Trophoblast cell (in vitro differentiated cells and primary cell): Measurements from ENCODE around the gene ADAM15.

Source experiments
- DNase-seq, 2 donors: peaks; one replicate each; pipeline ENCODE4 v3.0.0-alpha.2; 2016
- H2AFZ ChIP-seq: 2 replicates; pipeline ENCODE4 v1.6.1; 2013; ENCODE audit warnings: low read length, moderate library complexity, mild to moderate bottlenecking; ENCODE audit not compliant: insufficient read depth, poor library complexity
- H2AK5ac ChIP-seq: 2 replicates; pipeline ENCODE4 v1.6.1; 2013; ENCODE audit warnings: mild to moderate bottlenecking, low read length
- H2BK120ac ChIP-seq: 2 replicates; pipeline ENCODE4 v1.6.1; 2013; ENCODE audit warnings: low read length, mild to moderate bottlenecking, moderate library complexity; ENCODE audit not compliant: insufficient read depth, poor library complexity
- H2BK12ac ChIP-seq: 2 replicates; pipeline ENCODE4 v1.6.1; 2013; ENCODE audit warnings: mild to moderate bottlenecking, low read length, moderate library complexity
- H2BK5ac ChIP-seq: 2 replicates; pipeline ENCODE4 v1.6.1; 2013; ENCODE audit warnings: low read length, low read depth, moderate library complexity, mild to moderate bottlenecking; ENCODE audit not compliant: poor library complexity
- H3K14ac ChIP-seq: 2 replicates; pipeline ENCODE4 v1.6.1; 2013; ENCODE audit warnings: mild to moderate bottlenecking, low read length
- H3K18ac ChIP-seq: 2 replicates; pipeline ENCODE4 v1.6.1; 2013; ENCODE audit warnings: mild to moderate bottlenecking, low read length
- H3K23ac ChIP-seq: 2 replicates; pipeline ENCODE4 v1.6.1; 2013; ENCODE audit warnings: low read length
- H3K27ac ChIP-seq: 2 replicates; pipeline ENCODE4 v1.5.1; 2013; ENCODE audit warnings: low read depth, mild to moderate bottlenecking, inconsistent platforms, low read length, moderate library complexity
- H3K27me3 ChIP-seq: 2 replicates; pipeline ENCODE4 v1.6.1; 2013; ENCODE audit warnings: inconsistent platforms, mild to moderate bottlenecking, low read length, moderate library complexity; ENCODE audit not compliant: insufficient read depth
- H3K36me3 ChIP-seq, 2 experiments: 1 replicate in 1 of 2; 2 replicates in 1 of 2; pipeline ENCODE4 v1.6.1; 2013; ENCODE audit warnings: low read length in 2 of 2, mild to moderate bottlenecking in 2 of 2, moderate library complexity in 1 of 2; ENCODE audit not compliant: insufficient read depth in 2 of 2, control insufficient read depth in 1 of 2
- H3K4ac ChIP-seq: 2 replicates; pipeline ENCODE4 v1.6.1; 2013; ENCODE audit warnings: low read depth, mild to moderate bottlenecking, low read length, moderate library complexity
- H3K4me1 ChIP-seq, 2 experiments: 1 replicate in 1 of 2; 2 replicates in 1 of 2; pipeline ENCODE4 v1.6.1; 2013; ENCODE audit warnings: low read length in 2 of 2, mild to moderate bottlenecking in 2 of 2, moderate library complexity in 1 of 2; ENCODE audit not compliant: insufficient read depth in 2 of 2, control insufficient read depth in 1 of 2
- H3K4me2 ChIP-seq: 2 replicates; pipeline ENCODE4 v1.6.1; 2013; ENCODE audit warnings: inconsistent platforms, mild to moderate bottlenecking, low read length, moderate library complexity
- H3K4me3 ChIP-seq: 2 replicates; pipeline ENCODE4 v1.5.1; 2013; ENCODE audit warnings: mild to moderate bottlenecking, low read depth, low read length, inconsistent platforms
- H3K79me1 ChIP-seq: one replicate; pipeline ENCODE4 v1.6.1; 2013; ENCODE audit warnings: low read length
- H3K79me2 ChIP-seq: 2 replicates; pipeline ENCODE4 v1.6.1; 2013; ENCODE audit warnings: low read length, mild to moderate bottlenecking; ENCODE audit not compliant: control insufficient read depth, insufficient read depth, poor library complexity
- H3K9ac ChIP-seq: 2 replicates; pipeline ENCODE4 v1.6.1; 2013; ENCODE audit warnings: mild to moderate bottlenecking, low read length
- H3K9me3 ChIP-seq: 2 replicates; pipeline ENCODE4 v1.6.1; 2013; ENCODE audit warnings: low read depth, mild to moderate bottlenecking, control low read depth, inconsistent platforms, low read length; ENCODE audit not compliant: insufficient read depth
- H4K12ac ChIP-seq: 2 replicates; pipeline ENCODE4 v1.6.1; 2013; ENCODE audit warnings: low read depth, mild to moderate bottlenecking, low read length, moderate library complexity
- H4K8ac ChIP-seq: 2 replicates; pipeline ENCODE4 v1.6.1; 2013; ENCODE audit warnings: low read depth, mild to moderate bottlenecking, low read length, moderate library complexity
- H4K91ac ChIP-seq: one replicate; pipeline ENCODE4 v1.6.1; 2013; ENCODE audit warnings: low read depth, mild to moderate bottlenecking, low read length, moderate library complexity
- WGBS: extraction: QIAGEN DNeasy Blood & Tissue Kit; methylation state at CpG from one replicate; pipeline ENCODE4 v1.1.7; 2013; ENCODE audit warnings: missing lambda C conversion rate; ENCODE audit not compliant: insufficient read length, insufficient coverage; ENCODE audit errors: extremely low coverage; 5-methylcytosine and 5-hydroxymethylcytosine counted together

The ADAM15 gene

GRCh38 chr1:155064832-155065429 is 13.8 kb downstream of the ADAM15 start:
- H2BK12ac ChIP-seq = no peak overlapping the region
- no peak overlapping the region for H2AFZ ChIP-seq
- H2BK120ac ChIP-seq = no peak overlapping the region
- no peaks in the 10 kb centered on the region for H3K9me3 ChIP-seq
- H3K14ac ChIP-seq = no peak overlapping the region
- H3K79me2 ChIP-seq = peaks cover 5% of the 10 kb centered on the region
- WGBS = no CpG with 5 or more reads among the region's 5 CpGs
- H2AK5ac ChIP-seq = no peak overlapping the region
- no peak overlapping the region for H4K12ac ChIP-seq
- no peak overlapping the region for H3K18ac ChIP-seq
- no peak overlapping the region for H2BK5ac ChIP-seq
- H3K79me1 ChIP-seq = peaks cover 6% of the 10 kb centered on the region
- DNase-seq = no peak
- no peak overlapping the region for H3K27ac ChIP-seq
- no peak overlapping the region for H4K8ac ChIP-seq
- no peak overlapping the region for H3K4me3 ChIP-seq
- peaks cover 7 to 12% of the 10 kb centered on the region in 2 experiments for H3K4me1 ChIP-seq
- no peak overlapping the region for H3K4me2 ChIP-seq
- peaks cover 23 to 25% of the 10 kb centered on the region in 2 experiments for H3K36me3 ChIP-seq
- no peaks in the 10 kb centered on the region for H3K27me3 ChIP-seq
- H3K23ac ChIP-seq = no peak overlapping the region
- no peak overlapping the region for H3K9ac ChIP-seq
- H3K4ac ChIP-seq = no peak overlapping the region
- H4K91ac ChIP-seq = no peak overlapping the region

DNA sequence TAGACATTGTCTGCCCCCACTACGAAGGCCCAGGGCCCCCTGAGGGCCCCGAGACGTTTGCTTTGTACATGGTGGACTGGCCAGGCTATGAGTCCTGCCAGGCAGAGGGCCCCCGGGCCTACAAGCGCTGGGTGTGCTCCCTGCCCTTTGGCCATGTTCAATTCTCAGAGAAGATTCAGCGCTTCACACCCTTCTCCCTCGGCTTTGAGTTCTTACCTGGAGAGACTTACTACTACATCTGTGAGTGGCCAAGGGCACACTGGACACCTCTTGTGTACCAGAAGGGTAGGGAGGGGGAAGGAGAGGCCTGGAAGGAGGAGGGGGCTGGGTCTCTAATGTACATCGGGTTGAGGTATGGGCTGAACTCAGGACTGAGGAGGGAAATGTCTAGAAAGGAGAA is 15.7 kb downstream of the ADAM15 start:
- WGBS = no CpG with 5 or more reads among the region's 8 CpGs
- no peak overlapping the region for H4K12ac ChIP-seq

GRCh38 chr1:155068599-155068998 is 17.5 kb downstream of the ADAM15 start:
- no peak overlapping the region for H4K91ac ChIP-seq
- peaks cover 21% of the 10 kb centered on the region for H3K27me3 ChIP-seq
- H3K9ac ChIP-seq = no peak overlapping the region
- no peak for DNase-seq
- peaks cover 23 to 25% of the 10 kb centered on the region in 2 experiments for H3K36me3 ChIP-seq
- H3K4ac ChIP-seq = no peak overlapping the region
- H3K4me2 ChIP-seq = no peak overlapping the region
- no peak overlapping the region for H2BK12ac ChIP-seq
- no peak overlapping the region for H3K27ac ChIP-seq
- H3K4me3 ChIP-seq = no peak overlapping the region
- no peak overlapping the region for H2BK5ac ChIP-seq
- peaks cover 4 to 10% of the 10 kb centered on the region in 2 experiments for H3K4me1 ChIP-seq
- H3K9me3 ChIP-seq = peaks cover 5% of the 10 kb centered on the region
- no peak overlapping the region for H2AFZ ChIP-seq
- H3K23ac ChIP-seq = no peak overlapping the region
- no peak overlapping the region for H2AK5ac ChIP-seq
- peaks cover 5% of the 10 kb centered on the region for H3K79me2 ChIP-seq
- H3K79me1 ChIP-seq = peaks cover 6% of the 10 kb centered on the region
- no peak overlapping the region for H3K14ac ChIP-seq
- H2BK120ac ChIP-seq = no peak overlapping the region
- H4K12ac ChIP-seq = no peak overlapping the region
- no peak overlapping the region for H3K18ac ChIP-seq
- H4K8ac ChIP-seq = no peak overlapping the region
- no CpG with 5 or more reads among the region's 3 CpGs for WGBS

More for the DNA sequence above, 15.7 kb downstream of the ADAM15 start:
- Histone ChIP-seq H3K14ac (no peak overlapping the region), H2AK5ac (no peak overlapping the region), H3K79me1 (peaks cover 6% of the 10 kb centered on the region), H3K79me2 (peaks cover 5% of the 10 kb centered on the region), H3K27me3 (peaks cover 10% of the 10 kb centered on the region), H3K4me2 (no peak overlapping the region), H3K18ac (no peak overlapping the region), H3K36me3 (peaks cover 23 to 25% of the 10 kb centered on the region in 2 experiments), H2AFZ (no peak overlapping the region), H3K23ac (no peak overlapping the region), H2BK120ac (no peak overlapping the region), H2BK12ac (no peak overlapping the region), H3K4me1 (peaks cover 11 to 22% of the 10 kb centered on the region in 2 experiments), H3K27ac (no peak overlapping the region), H4K91ac (no peak overlapping the region), H3K4me3 (no peak overlapping the region), H3K9ac (no peak overlapping the region), H3K4ac (no peak overlapping the region), H3K9me3 (peaks cover 3% of the 10 kb centered on the region), H4K8ac (no peak overlapping the region), H2BK5ac (no peak overlapping the region)
- DNase-seq = no peak

DNA sequence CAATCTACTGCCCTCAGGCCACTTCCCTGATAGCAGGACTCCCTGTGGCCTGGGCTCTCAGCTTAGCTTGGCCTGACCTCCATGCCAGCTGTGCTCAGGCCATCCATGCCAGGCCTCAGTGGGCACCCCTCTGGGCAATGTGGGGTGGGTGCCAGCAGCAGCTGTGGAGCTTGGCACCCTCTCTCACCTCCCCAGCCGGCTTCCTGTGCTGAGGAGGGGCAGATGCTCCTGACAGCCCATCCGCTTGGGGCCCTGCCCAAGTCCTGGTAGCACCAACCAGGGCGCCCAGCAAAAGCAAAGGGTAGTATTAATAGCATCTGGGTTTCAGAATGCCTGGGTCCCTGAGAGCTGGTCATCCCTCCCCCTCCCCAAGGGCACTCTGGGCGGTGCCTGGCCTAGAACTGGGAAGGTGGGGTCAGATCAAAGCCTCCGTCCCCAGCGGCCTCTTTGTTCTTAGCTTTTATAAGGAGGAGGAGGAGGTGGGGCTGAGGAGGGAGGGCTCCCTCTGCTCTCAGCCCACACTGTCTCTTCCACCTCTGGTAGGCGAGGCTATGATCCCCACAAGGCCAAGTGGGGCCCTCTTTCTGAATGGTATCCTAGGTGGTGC is 18.5 kb downstream of the ADAM15 start:
- no peak overlapping the region for H2AFZ ChIP-seq
- no peak overlapping the region for H2BK5ac ChIP-seq
- H3K79me1 ChIP-seq = no peaks in the 10 kb centered on the region
- H4K12ac ChIP-seq = no peak overlapping the region
- H3K79me2 ChIP-seq = no peaks in the 10 kb centered on the region
- H2BK12ac ChIP-seq = no peak overlapping the region
- peaks cover 21% of the 10 kb centered on the region for H3K27me3 ChIP-seq
- peaks cover 5% of the 10 kb centered on the region for H3K9me3 ChIP-seq
- peaks cover 4 to 10% of the 10 kb centered on the region in 2 experiments for H3K4me1 ChIP-seq
- H3K18ac ChIP-seq = no peak overlapping the region
- no peak overlapping the region for H3K23ac ChIP-seq
- H3K4me2 ChIP-seq = no peak overlapping the region
- H2BK120ac ChIP-seq = no peak overlapping the region
- H4K8ac ChIP-seq = no peak overlapping the region
- no peak overlapping the region for H3K9ac ChIP-seq
- no CpG with 5 or more reads among the region's 7 CpGs for WGBS
- no peak overlapping the region for H3K14ac ChIP-seq
- H4K91ac ChIP-seq = no peak overlapping the region
- no peak for DNase-seq
- H3K4me3 ChIP-seq = no peak overlapping the region
- H3K4ac ChIP-seq = no peak overlapping the region
- H2AK5ac ChIP-seq = no peak overlapping the region
- peaks cover 23 to 25% of the 10 kb centered on the region in 2 experiments for H3K36me3 ChIP-seq
- no peak overlapping the region for H3K27ac ChIP-seq
